H9 (cell line): Measurements from ENCODE around the gene TFF2. TPM values are rescaled to one million over a fixed set of nuclear protein-coding genes. Genes with fewer than 3 reads are reported as not detected.

Experiments
- DNase-seq: peaks from one replicate; pipeline ENCODE4 v3.0.0-alpha.2; 2017
- H2AFZ ChIP-seq: one replicate; pipeline ENCODE4 v1.6.1; 2013; ENCODE audit warnings: mild to moderate bottlenecking, low read length, control low read depth, moderate library complexity
- H2AK5ac ChIP-seq: 2 replicates; pipeline ENCODE4 v1.6.1; 2013; ENCODE audit warnings: low read length, control low read depth, mixed read lengths; ENCODE audit not compliant: insufficient read length
- H2BK120ac ChIP-seq: one replicate; pipeline ENCODE4 v1.6.1; 2013; ENCODE audit warnings: low read depth, mild to moderate bottlenecking, low read length, control low read depth, inconsistent platforms; ENCODE audit not compliant: poor library complexity, severe bottlenecking
- H2BK12ac ChIP-seq: 2 replicates; pipeline ENCODE4 v1.6.1; 2013; ENCODE audit warnings: low read length, control low read depth, mixed read lengths, low read depth; ENCODE audit not compliant: insufficient read length
- H2BK15ac ChIP-seq: 2 replicates; pipeline ENCODE4 v1.6.1; 2013; ENCODE audit warnings: low read depth, low read length, control low read depth
- H2BK20ac ChIP-seq: one replicate; pipeline ENCODE4 v1.6.1; 2013; ENCODE audit warnings: low read depth, mild to moderate bottlenecking, low read length, control low read depth, inconsistent platforms; ENCODE audit not compliant: poor library complexity, severe bottlenecking
- H2BK5ac ChIP-seq: 2 replicates; pipeline ENCODE4 v1.6.1; 2013; ENCODE audit warnings: low read length, control low read depth, mixed read lengths; ENCODE audit not compliant: insufficient read length
- H3K14ac ChIP-seq: 2 replicates; pipeline ENCODE4 v1.6.1; 2013; ENCODE audit warnings: low read length, control low read depth; ENCODE audit not compliant: insufficient read depth
- H3K18ac ChIP-seq: 2 replicates; pipeline ENCODE4 v1.6.1; 2013; ENCODE audit warnings: low read depth, mild to moderate bottlenecking, mixed read lengths, low read length, control low read depth; ENCODE audit not compliant: insufficient read length
- H3K23ac ChIP-seq: 2 replicates; pipeline ENCODE4 v1.6.1; 2013; ENCODE audit warnings: low read length, control low read depth, mixed read lengths, low read depth; ENCODE audit not compliant: insufficient read length
- H3K23me2 ChIP-seq: 2 replicates; pipeline ENCODE4 v1.6.1; 2013; ENCODE audit warnings: low read depth, mild to moderate bottlenecking, mixed read lengths, low read length, control low read depth; ENCODE audit not compliant: insufficient read length, poor library complexity, severe bottlenecking
- H3K27ac ChIP-seq: 2 replicates; pipeline ENCODE4 v1.5.1; 2013; ENCODE audit warnings: low read length, control low read depth, mixed read lengths, low read depth; ENCODE audit not compliant: insufficient read length
- H3K27me3 ChIP-seq: 2 replicates; pipeline ENCODE4 v1.6.1; 2013; ENCODE audit warnings: low read length, control low read depth, inconsistent platforms; ENCODE audit not compliant: insufficient read depth
- H3K4ac ChIP-seq: 2 replicates; pipeline ENCODE4 v1.6.1; 2013; ENCODE audit warnings: low read depth, mild to moderate bottlenecking, control low read depth, inconsistent platforms, low read length, moderate library complexity
- H3K4me1 ChIP-seq: 2 replicates; pipeline ENCODE4 v1.6.1; 2013; ENCODE audit warnings: low read length, control low read depth, inconsistent platforms; ENCODE audit not compliant: insufficient read depth
- H3K4me2 ChIP-seq: 2 replicates; pipeline ENCODE4 v1.6.1; 2013; ENCODE audit warnings: low read length, control low read depth, mixed read lengths; ENCODE audit not compliant: insufficient read length, insufficient read depth
- H3K56ac ChIP-seq: 2 replicates; pipeline ENCODE4 v1.6.1; 2013; ENCODE audit warnings: low read depth, mild to moderate bottlenecking, mixed read lengths, low read length, control low read depth; ENCODE audit not compliant: insufficient read length
- H3K79me1 ChIP-seq: 2 replicates; pipeline ENCODE4 v1.6.1; 2013; ENCODE audit warnings: low read depth, mild to moderate bottlenecking, moderate library complexity, low read length, control low read depth, inconsistent platforms; ENCODE audit not compliant: insufficient read depth, poor library complexity, severe bottlenecking
- H3K79me2 ChIP-seq: 2 replicates; pipeline ENCODE4 v1.6.1; 2013; ENCODE audit warnings: low read length, control low read depth, inconsistent platforms; ENCODE audit not compliant: insufficient read depth
- H3K9ac ChIP-seq: 2 replicates; pipeline ENCODE4 v1.6.1; 2013; ENCODE audit warnings: low read length, control low read depth, mixed read lengths; ENCODE audit not compliant: insufficient read length; ENCODE audit errors: extremely low read depth
- H3K9me3 ChIP-seq: one replicate; pipeline ENCODE4 v1.6.1; 2013; ENCODE audit warnings: low read depth, low read length, inconsistent platforms; ENCODE audit not compliant: control insufficient read depth
- H3T11ph ChIP-seq: one replicate; pipeline ENCODE4 v1.6.1; 2013; ENCODE audit warnings: mild to moderate bottlenecking, low read length, control low read depth, inconsistent platforms
- H4K20me1 ChIP-seq: one replicate; pipeline ENCODE4 v1.6.1; 2013; ENCODE audit not compliant: control insufficient read depth, insufficient read length, insufficient read depth
- H4K5ac ChIP-seq: 2 replicates; pipeline ENCODE4 v1.6.1; 2013; ENCODE audit warnings: low read depth, mild to moderate bottlenecking, mixed read lengths, low read length, control low read depth; ENCODE audit not compliant: insufficient read length
- H4K8ac ChIP-seq: replicated peaks from 2 replicates; pipeline ENCODE4 v1.6.1; 2013; ENCODE audit warnings: low read length, control low read depth, mixed read lengths, low read depth; ENCODE audit not compliant: insufficient read length
- H4K91ac ChIP-seq: 2 replicates; pipeline ENCODE4 v1.6.1; 2013; ENCODE audit warnings: low read depth, mild to moderate bottlenecking, moderate library complexity, mixed read lengths, low read length, control low read depth; ENCODE audit not compliant: insufficient read length
- H3K27ac Mint-ChIP-seq, 3 experiments: 2 replicates in 2 of 3; 3 replicates in 1 of 3; pipeline ENCODE4 v1.8.0; 2020 to 2021; ENCODE audit warnings: mixed read lengths in 3 of 3, mild to moderate bottlenecking in 1 of 3, moderate library complexity in 1 of 3
- H3K27me3 Mint-ChIP-seq: 2 replicates; pipeline ENCODE4 v1.8.0; 2021; ENCODE audit warnings: low read depth, mild to moderate bottlenecking, moderate library complexity, mixed read lengths
- H3K36me3 Mint-ChIP-seq, 3 experiments: 2 replicates in 2 of 3; 3 replicates in 1 of 3; pipeline ENCODE4 v1.8.0; 2020 to 2021; ENCODE audit warnings: low read depth in 3 of 3, mixed read lengths in 3 of 3; ENCODE audit not compliant: insufficient read depth in 1 of 3
- H3K4me1 Mint-ChIP-seq, 2 experiments: 2 replicates each; pipeline ENCODE4 v1.8.0; 2020; ENCODE audit warnings: mixed read lengths in 2 of 2
- H3K4me3 Mint-ChIP-seq, 2 experiments: 2 replicates in 1 of 2; 3 replicates in 1 of 2; pipeline ENCODE4 v1.8.0; 2020 to 2021; ENCODE audit warnings: mild to moderate bottlenecking in 2 of 2, mixed read lengths in 2 of 2, moderate library complexity in 1 of 2
- H3K9me3 Mint-ChIP-seq, 2 experiments: 2 replicates in 1 of 2; 3 replicates in 1 of 2; pipeline ENCODE4 v1.8.0; 2020; ENCODE audit warnings: mild to moderate bottlenecking in 2 of 2, mixed read lengths in 2 of 2, moderate library complexity in 1 of 2
- CTCF ChIP-seq: fragments of 200-600 bp; sonication (generic); conservative IDR thresholded peaks from 3 replicates; pipeline ENCODE4 v1.8.0; 2021; ENCODE audit warnings: antibody characterized with exemption, mild to moderate bottlenecking
- WGBS: extraction: QIAGEN DNeasy Blood & Tissue Kit; methylation state at CpG from one replicate; pipeline ENCODE4 v1.1.7; 2013; ENCODE audit warnings: missing lambda C conversion rate, low lambda C conversion rate, mixed read lengths; ENCODE audit not compliant: insufficient read length; ENCODE audit errors: extremely low coverage; 5-methylcytosine and 5-hydroxymethylcytosine counted together
- total RNA-seq: library from RNA; stranded (reverse); gene quantifications from 2 replicates; pipeline ENCODE4 v1.2.1, GENCODE V29; 2021

Gene TFF2
- total RNA-seq, 1 experiment from 2014 or later: not detected

GRCh38 chr21:42350318-42350910 is 380 bp downstream of the TFF2 start:
- Histone ChIP-seq H2BK5ac (no peak overlapping the region), H2AFZ (no peak overlapping the region), H2BK12ac (no peak overlapping the region), H4K20me1 (no peaks in the 10 kb centered on the region), H3K23ac (no peak overlapping the region), H3K23me2 (no peaks in the 10 kb centered on the region), H3K27me3 (no peaks in the 10 kb centered on the region), H4K5ac (no peak overlapping the region), H3K27ac (no peak overlapping the region), H3K4me2 (no peak overlapping the region), H3T11ph (no peak overlapping the region), H3K14ac (no peak overlapping the region), H2BK20ac (no peak overlapping the region), H2AK5ac (no peak overlapping the region), H3K56ac (no peak overlapping the region), H2BK15ac (no peak overlapping the region), H3K18ac (no peak overlapping the region), H3K79me2 (no peaks in the 10 kb centered on the region), H3K4me1 (no peaks in the 10 kb centered on the region), H3K79me1 (no peaks in the 10 kb centered on the region), H3K9me3 (no peaks in the 10 kb centered on the region), H3K9ac (no peak overlapping the region), H2BK120ac (no peak overlapping the region), H4K8ac (no peak overlapping the region), H4K91ac (no peak overlapping the region), H3K4ac (no peak overlapping the region)
- no peaks in the 10 kb centered on the region; a peak in 1 of 7 replicates for H3K36me3 Mint-ChIP-seq
- no peaks in the 10 kb centered on the region; a peak in 4 of 5 replicates for H3K9me3 Mint-ChIP-seq
- H3K4me1 Mint-ChIP-seq: peaks cover 5 to 6% of the 10 kb centered on the region in 2 experiments; a peak in 2 of 4 replicates
- H3K27me3 Mint-ChIP-seq: peaks cover 6% of the 10 kb centered on the region
- no peak for DNase-seq
- H3K27ac Mint-ChIP-seq: no peak overlapping the region
- WGBS: no CpG with 5 or more reads among the region's 11 CpGs
- no peak for TF ChIP-seq CTCF
- no peak overlapping the region for H3K4me3 Mint-ChIP-seq
